Measurements from ENCODE around the gene TMEM125.
A peak's percentile ranks its signal among the peaks of the same experiment; 100 is the strongest.

TMEM125 gene

DNA sequence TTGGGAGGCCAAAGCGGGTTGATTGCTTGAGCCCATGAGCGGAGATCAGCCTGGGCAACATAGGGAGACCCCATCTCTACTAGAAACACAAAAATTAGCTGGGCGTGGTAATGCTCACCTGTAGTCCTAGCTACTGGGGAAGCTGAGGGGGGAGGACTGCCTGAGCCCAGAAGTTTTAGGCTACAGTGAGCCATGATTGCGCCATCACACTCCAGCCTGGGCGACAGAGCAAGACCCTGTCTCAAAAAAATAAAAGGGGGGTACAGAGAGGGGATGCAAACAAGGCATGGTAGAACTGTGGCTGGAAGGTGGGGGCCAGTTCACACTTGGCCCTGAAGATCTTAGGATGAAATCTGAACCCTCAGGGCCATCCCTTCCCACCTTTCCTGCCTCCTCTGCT is 16.8 kb downstream of the TMEM125 start:
- Histone ChIP-seq H3K9ac (ENCODE audit: low read depth, low read length) (no peak overlapping the region), H3K4me3 (ENCODE audit: low read length) (no peak overlapping the region), H3K4me1 (ENCODE audit: insufficient read depth, low read length) (peaks cover 11% of the 10 kb centered on the region), H3K27ac (ENCODE audit: low read depth, low read length) (no peak overlapping the region), H3K9me3 (ENCODE audit: insufficient read depth, low read depth, low read length) (no peaks in the 10 kb centered on the region), H3K36me3 (ENCODE audit: insufficient read depth, low read length) (no peaks in the 10 kb centered on the region), H3K27me3 (ENCODE audit: insufficient read depth, low read length) (no peaks in the 10 kb centered on the region)
- 98% methylated on average over 5 of the region's 5 CpGs for WGBS

DNA sequence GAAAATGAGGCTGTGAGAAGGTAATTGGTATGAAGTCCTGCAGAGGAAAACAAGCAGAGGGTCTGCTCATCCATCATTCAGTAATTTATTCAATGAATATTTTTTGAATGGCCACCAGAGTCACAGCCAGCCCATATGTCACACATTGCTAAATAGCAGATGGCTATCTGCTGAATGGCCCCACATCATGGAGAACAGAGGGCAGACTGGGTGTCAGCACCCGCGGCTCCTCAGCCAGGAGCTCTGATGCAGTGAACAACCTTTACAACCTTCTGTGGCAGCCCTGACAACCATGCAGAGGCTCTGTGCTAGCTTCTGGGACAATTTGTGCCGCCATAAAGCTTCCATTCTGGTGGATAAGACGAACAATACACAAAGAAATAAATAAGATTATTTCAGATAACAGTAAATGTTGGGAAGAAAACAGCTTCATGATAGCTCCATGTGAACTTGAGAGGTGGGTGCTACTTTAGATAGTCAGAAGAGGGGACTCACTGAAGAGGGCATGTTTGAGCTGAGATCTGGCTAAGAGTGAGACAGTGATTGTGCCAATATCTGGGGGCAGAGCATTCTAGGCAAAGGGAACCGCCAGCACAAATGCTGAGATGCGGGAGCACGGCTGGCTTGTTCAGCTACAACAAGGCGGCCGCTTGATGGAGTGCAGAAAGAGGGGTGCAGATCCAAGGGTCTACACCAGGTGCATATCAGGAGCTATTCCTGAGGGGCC is 18.4 kb downstream of the TMEM125 start:
- Histone ChIP-seq H3K9me3 (ENCODE audit: insufficient read depth, low read depth, low read length) (no peaks in the 10 kb centered on the region), H3K9ac (ENCODE audit: low read depth, low read length) (no peak overlapping the region), H3K4me3 (ENCODE audit: low read length) (no peak overlapping the region), H3K36me3 (ENCODE audit: insufficient read depth, low read length) (no peaks in the 10 kb centered on the region), H3K27me3 (ENCODE audit: insufficient read depth, low read length) (no peaks in the 10 kb centered on the region), H3K27ac (ENCODE audit: low read depth, low read length) (no peak overlapping the region), H3K4me1 (ENCODE audit: insufficient read depth, low read length) (peaks cover 11% of the 10 kb centered on the region)
- WGBS = 90% methylated on average over 8 of the region's 9 CpGs

DNA sequence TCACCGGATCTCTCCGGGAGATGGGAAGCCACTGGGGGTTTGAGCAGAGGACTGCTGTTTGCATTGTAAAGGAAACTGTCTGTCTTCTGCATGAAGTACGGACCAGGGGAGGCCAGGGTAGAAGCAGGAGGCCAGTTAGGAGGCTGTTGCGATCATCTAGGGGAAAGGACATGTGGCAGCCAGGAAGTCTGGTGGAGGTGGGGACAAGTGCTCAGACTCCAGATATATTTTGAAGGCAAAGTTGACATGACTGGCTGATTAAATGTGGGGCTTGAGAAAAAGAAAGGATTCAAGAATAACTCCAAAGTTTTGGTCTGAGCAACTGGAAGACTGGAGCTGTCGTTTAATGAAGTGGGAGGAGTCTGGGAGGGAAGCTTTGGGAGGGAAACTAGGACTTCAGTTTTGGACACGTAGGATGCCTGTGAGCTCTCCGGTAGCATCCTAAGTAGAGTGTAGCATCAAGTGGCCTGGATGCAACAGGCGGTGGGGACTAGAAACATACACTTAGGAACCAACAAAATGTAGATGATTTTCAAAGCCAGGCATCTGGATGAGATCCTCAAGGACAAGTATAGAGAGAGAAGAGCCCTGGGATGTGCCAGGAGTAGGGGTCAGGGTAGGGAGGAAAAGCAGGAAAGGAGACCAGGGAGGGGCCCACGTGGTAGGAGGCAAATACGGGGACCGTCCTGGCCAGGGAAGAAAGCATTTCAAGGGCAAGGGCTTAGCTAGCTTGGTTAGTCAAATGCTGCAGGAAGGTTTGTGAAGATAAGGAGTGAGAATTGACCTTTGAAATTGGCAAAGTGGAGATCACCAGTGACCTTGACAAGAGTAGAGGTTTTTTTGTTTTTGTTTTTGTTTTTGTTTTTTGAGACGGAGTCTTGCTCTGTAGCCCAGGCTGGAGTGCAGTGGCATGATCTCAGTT is 19.3 kb downstream of the TMEM125 start:
- H3K4me1 ChIP-seq (ENCODE audit: insufficient read depth, low read length) = peaks cover 13% of the 10 kb centered on the region
- no peak overlapping the region for H3K9ac ChIP-seq (ENCODE audit: low read depth, low read length)
- H3K36me3 ChIP-seq (ENCODE audit: insufficient read depth, low read length) = no peaks in the 10 kb centered on the region
- no peak overlapping the region for H3K4me3 ChIP-seq (ENCODE audit: low read length)
- H3K9me3 ChIP-seq (ENCODE audit: insufficient read depth, low read depth, low read length) = no peaks in the 10 kb centered on the region
- H3K27ac ChIP-seq (ENCODE audit: low read depth, low read length) = no peak overlapping the region
- WGBS = 88% methylated on average over 12 of the region's 12 CpGs
- no peaks in the 10 kb centered on the region for H3K27me3 ChIP-seq (ENCODE audit: insufficient read depth, low read length)

DNA sequence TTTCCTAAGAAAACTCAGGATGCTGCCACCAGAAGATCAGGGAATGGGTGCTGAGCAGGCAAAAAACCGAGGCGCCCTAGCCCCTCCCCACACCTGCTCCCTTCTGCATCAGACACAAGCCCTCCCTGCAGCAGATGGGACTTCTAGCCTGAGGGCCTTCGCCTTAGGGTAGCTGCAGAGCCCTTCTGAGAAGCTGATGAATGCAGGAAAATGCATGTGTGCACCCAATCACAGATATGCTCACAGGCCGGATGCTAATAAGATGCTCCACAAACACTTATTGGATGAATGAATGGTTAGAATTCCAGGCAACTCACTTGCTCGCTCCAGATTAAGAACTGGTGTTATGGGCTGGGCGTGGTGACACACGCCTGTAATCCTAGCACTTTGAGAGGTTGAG is 22.4 kb downstream of the TMEM125 start:
- Histone ChIP-seq H3K27me3 (ENCODE audit: insufficient read depth, low read length) (no peaks in the 10 kb centered on the region), H3K9me3 (ENCODE audit: insufficient read depth, low read depth, low read length) (no peaks in the 10 kb centered on the region), H3K9ac (ENCODE audit: low read depth, low read length) (no peak overlapping the region), H3K4me3 (ENCODE audit: low read length) (no peak overlapping the region), H3K4me1 (ENCODE audit: insufficient read depth, low read length) (peaks cover 31% of the 10 kb centered on the region), H3K27ac (ENCODE audit: low read depth, low read length) (no peak overlapping the region), H3K36me3 (ENCODE audit: insufficient read depth, low read length) (no peaks in the 10 kb centered on the region)
- WGBS = 92% methylated on average over 7 of the region's 7 CpGs

DNA sequence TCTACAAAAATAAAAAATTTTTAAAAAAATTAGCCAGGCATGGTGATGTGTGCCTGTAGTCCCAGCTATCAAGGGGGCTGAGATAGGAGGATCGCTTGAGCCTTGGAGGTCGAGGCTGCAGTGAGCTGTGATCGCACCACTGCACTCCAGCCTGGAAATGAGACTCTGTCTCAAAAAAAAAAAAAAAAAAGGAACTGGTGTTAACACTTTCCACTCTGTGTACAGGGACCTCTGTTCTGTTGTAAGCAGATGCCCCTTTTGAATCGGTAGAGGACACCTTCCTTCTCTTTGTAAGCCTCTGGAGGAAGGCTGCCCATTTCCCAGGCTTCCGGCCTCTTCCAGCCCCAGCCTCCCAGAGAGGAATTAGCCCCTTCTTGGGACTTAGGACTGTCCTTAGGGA is 22.9 kb downstream of the TMEM125 start:
- no peaks in the 10 kb centered on the region for H3K36me3 ChIP-seq (ENCODE audit: insufficient read depth, low read length)
- WGBS = 96% methylated on average over 5 of the region's 5 CpGs
- H3K27ac ChIP-seq (ENCODE audit: low read depth, low read length) = no peak overlapping the region
- H3K4me3 ChIP-seq (ENCODE audit: low read length) = no peak overlapping the region
- peaks cover 32% of the 10 kb centered on the region for H3K4me1 ChIP-seq (ENCODE audit: insufficient read depth, low read length)
- H3K9me3 ChIP-seq (ENCODE audit: insufficient read depth, low read depth, low read length) = no peaks in the 10 kb centered on the region
- H3K27me3 ChIP-seq (ENCODE audit: insufficient read depth, low read length) = no peaks in the 10 kb centered on the region
- no peak overlapping the region for H3K9ac ChIP-seq (ENCODE audit: low read depth, low read length)

DNA sequence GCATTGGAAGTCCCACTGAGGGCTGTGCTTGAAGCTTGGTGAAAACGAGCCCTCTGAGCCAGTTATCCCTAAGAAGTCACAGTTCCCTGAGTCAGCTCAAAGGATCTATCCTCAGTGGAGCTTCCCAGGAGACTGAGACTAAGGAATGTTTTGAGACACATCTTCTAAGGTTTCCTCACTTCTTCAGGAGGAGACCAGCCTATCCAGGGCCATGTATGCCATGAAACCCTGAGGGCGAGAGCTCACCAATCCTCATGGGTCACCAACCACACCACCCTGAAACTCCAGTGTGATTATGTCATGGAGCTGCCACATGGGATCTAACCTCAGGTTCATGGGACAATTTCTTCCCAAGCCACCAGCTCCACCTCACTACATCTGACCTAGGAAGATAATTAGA is 23.4 kb downstream of the TMEM125 start:
- Histone ChIP-seq H3K27ac (ENCODE audit: low read depth, low read length) (no peak overlapping the region), H3K9ac (ENCODE audit: low read depth, low read length) (no peak overlapping the region), H3K36me3 (ENCODE audit: insufficient read depth, low read length) (no peaks in the 10 kb centered on the region), H3K4me3 (ENCODE audit: low read length) (no peak overlapping the region), H3K27me3 (ENCODE audit: insufficient read depth, low read length) (no peaks in the 10 kb centered on the region), H3K4me1 (ENCODE audit: insufficient read depth, low read length) (peaks cover 32% of the 10 kb centered on the region), H3K9me3 (ENCODE audit: insufficient read depth, low read depth, low read length) (no peaks in the 10 kb centered on the region)
- 90% methylated on average over 2 of the region's 2 CpGs for WGBS

DNA sequence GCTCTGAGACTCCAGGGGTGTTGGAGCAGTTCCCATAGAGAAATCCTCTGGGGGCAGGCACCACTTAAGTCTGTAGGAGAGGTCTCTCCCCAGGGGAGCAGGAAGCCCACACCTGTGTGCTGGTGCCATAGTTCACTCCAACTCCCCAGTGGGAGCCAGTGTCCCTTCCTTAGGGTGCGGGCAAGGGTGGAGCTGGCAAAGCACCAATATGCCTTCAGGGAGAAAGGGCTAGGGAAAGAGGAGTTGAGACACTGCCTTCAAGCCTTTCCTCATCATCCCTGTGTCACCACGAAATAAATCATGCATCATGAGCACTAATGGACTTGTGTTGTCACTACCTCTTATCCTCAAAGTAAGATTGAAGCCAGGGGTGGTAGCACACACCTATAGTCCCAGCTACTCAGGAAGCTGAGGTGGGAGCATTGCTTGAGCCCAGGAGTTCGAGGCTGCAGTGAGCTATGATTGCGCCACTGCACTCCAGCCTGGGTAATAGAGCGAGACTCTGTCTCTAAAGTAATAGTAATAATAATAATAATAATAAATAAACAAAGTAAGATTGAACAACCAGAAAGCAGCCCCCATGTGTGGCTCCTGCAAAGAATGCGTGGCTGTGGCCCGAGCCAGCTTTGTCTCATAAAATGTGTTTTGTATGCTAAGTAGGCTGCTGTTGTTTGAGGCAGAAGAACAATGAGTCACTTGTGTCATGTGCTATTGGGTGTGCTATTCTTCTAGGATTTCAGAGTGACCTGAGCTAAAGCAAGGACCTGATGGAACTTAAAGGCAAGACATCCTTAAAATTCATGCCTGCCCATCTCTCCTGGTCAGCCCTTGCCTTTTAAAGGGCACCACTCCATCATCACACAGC is 24.3 kb downstream of the TMEM125 start:
- 88% methylated on average over 6 of the region's 7 CpGs for WGBS
- no peak overlapping the region for H3K9ac ChIP-seq (ENCODE audit: low read depth, low read length)
- no peaks in the 10 kb centered on the region for H3K36me3 ChIP-seq (ENCODE audit: insufficient read depth, low read length)
- H3K27ac ChIP-seq (ENCODE audit: low read depth, low read length) = no peak overlapping the region
- no peak overlapping the region for H3K4me3 ChIP-seq (ENCODE audit: low read length)
- H3K27me3 ChIP-seq (ENCODE audit: insufficient read depth, low read length) = no peaks in the 10 kb centered on the region
- H3K4me1 ChIP-seq (ENCODE audit: insufficient read depth, low read length) = peaks cover 32% of the 10 kb centered on the region
- no peaks in the 10 kb centered on the region for H3K9me3 ChIP-seq (ENCODE audit: insufficient read depth, low read depth, low read length)

DNA sequence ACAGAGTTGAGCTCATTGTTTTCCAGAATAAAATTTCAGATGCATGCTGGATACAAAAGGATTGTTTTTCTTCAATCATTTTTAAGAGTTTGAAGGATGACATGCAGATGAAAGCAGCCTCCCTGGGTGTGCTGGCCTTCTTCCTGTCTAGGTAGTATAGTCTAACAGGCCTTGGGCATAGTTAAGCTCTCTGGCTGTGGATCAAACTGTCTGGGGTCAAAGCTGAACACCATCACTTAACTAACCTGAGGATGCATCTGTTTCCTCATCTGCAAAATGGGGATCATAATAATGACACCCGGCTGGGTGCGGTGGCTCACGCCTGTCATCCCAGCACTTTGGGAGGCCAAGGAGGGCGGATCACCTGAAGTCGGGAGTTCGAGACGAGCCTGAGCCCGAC is 25.0 kb downstream of the TMEM125 start:
- 95% methylated on average over 8 of the region's 8 CpGs for WGBS
- Histone ChIP-seq H3K4me3 (ENCODE audit: low read length) (no peak overlapping the region), H3K9me3 (ENCODE audit: insufficient read depth, low read depth, low read length) (no peaks in the 10 kb centered on the region), H3K27me3 (ENCODE audit: insufficient read depth, low read length) (no peaks in the 10 kb centered on the region), H3K4me1 (ENCODE audit: insufficient read depth, low read length) (peaks cover 32% of the 10 kb centered on the region), H3K27ac (ENCODE audit: low read depth, low read length) (no peak overlapping the region), H3K9ac (ENCODE audit: low read depth, low read length) (no peak overlapping the region), H3K36me3 (ENCODE audit: insufficient read depth, low read length) (no peaks in the 10 kb centered on the region)

DNA sequence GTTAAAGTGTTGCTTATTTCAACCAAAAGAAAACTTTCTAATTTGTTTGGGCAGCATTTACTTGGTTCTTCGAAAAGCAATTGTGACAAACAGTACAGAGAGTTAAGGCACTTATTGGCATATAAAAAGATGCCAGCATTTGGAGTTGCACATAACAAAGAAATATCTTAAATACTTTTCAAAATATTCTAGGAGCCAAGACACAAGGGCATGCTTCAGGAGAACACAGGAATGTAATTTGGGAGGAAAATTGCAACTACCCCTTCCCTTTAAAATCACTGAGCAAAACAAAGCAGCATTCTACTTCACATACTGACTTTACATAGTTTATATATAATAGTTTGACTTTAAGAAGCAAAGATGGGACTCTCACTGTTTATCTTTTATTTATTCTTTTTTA is 26.4 kb downstream of the TMEM125 start:
- Histone ChIP-seq H3K9me3 (ENCODE audit: insufficient read depth, low read depth, low read length) (no peaks in the 10 kb centered on the region), H3K4me3 (ENCODE audit: low read length) (no peak overlapping the region), H3K36me3 (ENCODE audit: insufficient read depth, low read length) (no peaks in the 10 kb centered on the region), H3K9ac (ENCODE audit: low read depth, low read length) (0 out of 2 replicates have a peak overlapping the region, but pooled peaks have one; percentile 22), H3K27ac (ENCODE audit: low read depth, low read length) (peak overlapping the region; percentile 51; the same call in 1 of the 2 replicates), H3K27me3 (ENCODE audit: insufficient read depth, low read length) (no peaks in the 10 kb centered on the region), H3K4me1 (ENCODE audit: insufficient read depth, low read length) (peaks cover 32% of the 10 kb centered on the region)
- 78% methylated on average over 1 of the region's 1 CpG for WGBS

DNA sequence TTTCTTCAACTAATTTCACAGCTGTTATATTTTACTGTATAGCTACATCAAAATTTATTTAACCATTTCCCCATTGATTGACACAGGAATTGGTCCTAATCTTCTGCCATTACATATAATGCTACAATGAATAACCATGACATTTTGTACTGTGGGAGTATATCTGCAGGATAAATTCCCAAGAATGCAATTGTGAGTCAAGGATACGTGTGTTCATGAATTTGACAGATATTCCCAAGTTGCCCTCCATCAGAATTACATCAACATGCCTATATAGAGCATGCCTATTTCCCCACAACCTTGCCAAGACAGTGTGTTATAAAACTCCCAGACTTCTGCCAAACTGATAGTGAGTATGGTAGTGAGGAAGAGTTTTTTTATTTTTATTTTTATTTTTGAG is 28.3 kb downstream of the TMEM125 start:
- H3K9me3 ChIP-seq (ENCODE audit: insufficient read depth, low read depth, low read length) = no peaks in the 10 kb centered on the region
- no peaks in the 10 kb centered on the region for H3K36me3 ChIP-seq (ENCODE audit: insufficient read depth, low read length)
- H3K9ac ChIP-seq (ENCODE audit: low read depth, low read length) = no peak overlapping the region
- no peak overlapping the region for H3K4me3 ChIP-seq (ENCODE audit: low read length)
- H3K4me1 ChIP-seq (ENCODE audit: insufficient read depth, low read length) = peaks cover 32% of the 10 kb centered on the region
- WGBS = 75% methylated on average over 1 of the region's 1 CpG
- H3K27me3 ChIP-seq (ENCODE audit: insufficient read depth, low read length) = no peaks in the 10 kb centered on the region
- H3K27ac ChIP-seq (ENCODE audit: low read depth, low read length) = no peak overlapping the region

DNA sequence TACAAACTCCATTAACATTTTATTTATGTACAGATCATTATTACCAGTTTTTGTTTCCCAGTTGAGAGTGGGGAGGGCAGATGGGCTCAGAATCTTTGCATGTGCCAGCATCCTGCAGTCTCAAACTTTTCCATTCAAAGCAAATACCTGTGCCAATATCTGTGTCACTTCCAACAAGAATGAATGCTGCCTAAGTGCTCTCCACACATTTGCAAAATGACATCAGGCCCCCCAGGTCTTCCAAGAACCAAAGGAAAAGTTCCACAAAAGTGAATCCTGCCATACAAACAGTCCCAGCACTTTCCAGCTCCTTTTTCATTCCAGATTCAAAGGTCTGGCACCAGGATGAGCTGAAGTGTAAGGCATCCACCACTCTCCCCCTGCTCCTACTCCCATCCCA is 29.3 kb downstream of the TMEM125 start:
- H3K9me3 ChIP-seq (ENCODE audit: insufficient read depth, low read depth, low read length) = no peaks in the 10 kb centered on the region
- no peak overlapping the region for H3K4me3 ChIP-seq (ENCODE audit: low read length)
- H3K9ac ChIP-seq (ENCODE audit: low read depth, low read length) = no peak overlapping the region
- peaks cover 29% of the 10 kb centered on the region for H3K4me1 ChIP-seq (ENCODE audit: insufficient read depth, low read length)
- no peaks in the 10 kb centered on the region for H3K36me3 ChIP-seq (ENCODE audit: insufficient read depth, low read length)
- H3K27ac ChIP-seq (ENCODE audit: low read depth, low read length) = no peak overlapping the region
- no peaks in the 10 kb centered on the region for H3K27me3 ChIP-seq (ENCODE audit: insufficient read depth, low read length)

All from HUES64 (cell line).